Suprapubic skin (tissue), 3 donors: ENCODE data around the gene SVIL.

Experiments
- CTCF ChIP-seq, 2 donors: fragments of 200-600 bp in 1 of 2; fragments of 450-650 bp in 1 of 2; sonication (generic) in 1 of 2; IDR thresholded peaks; one replicate each; pipeline ENCODE4 v1.5.1; 2016 to 2019; ENCODE audit warnings: antibody characterized with exemption in 2 of 2, mild to moderate bottlenecking in 1 of 2, moderate library complexity in 1 of 2
- POLR2AphosphoS5 ChIP-seq, 3 donors: sonication (generic); formaldehyde crosslinking; IDR thresholded peaks; one replicate each; pipeline ENCODE4 v1.6.1; 2017; ENCODE audit warnings: antibody characterized with exemption in 3 of 3

- TF ChIP-seq POLR2AphosphoS5 (IDR thresholded peaks at IDR 0.05) (no peak), CTCF (IDR thresholded peaks at IDR 0.05) (no peak)
Observed at GRCh38 chr10:29440981-29441380, 193.8 kb downstream of the SVIL start.
